Lung (tissue), 12 donors: Measurements from ENCODE around the gene PDGFC. TPM values are rescaled to one million over a fixed set of nuclear protein-coding genes. Genes with fewer than 3 reads are reported as not detected.

Experiments
- ATAC-seq: fragments of 200-7000 bp; cut with Tn5 transposase; one replicate; pipeline ENCODE4 v1.9.1; 2020; ENCODE audit warnings: moderate number of reproducible peaks; ENCODE audit not compliant: insufficient read depth, low FRiP score
- DNase-seq, 3 donors: peaks; one replicate each; pipeline ENCODE4 v3.0.0-alpha.2; 2013 to 2017
- H3K27ac ChIP-seq, 2 donors: one replicate each; pipeline ENCODE4 v1.5.1; 2013; ENCODE audit warnings: mild to moderate bottlenecking in 2 of 2, moderate library complexity in 2 of 2, control low read depth in 1 of 2, inconsistent platforms in 1 of 2, low read depth in 1 of 2, low read length in 1 of 2
- H3K27me3 ChIP-seq, 3 donors: one replicate each; pipeline ENCODE4 v1.5.1; 2013; ENCODE audit warnings: low read length in 2 of 3; ENCODE audit not compliant: control insufficient read depth in 3 of 3, insufficient read depth in 3 of 3
- H3K36me3 ChIP-seq, 4 donors: one replicate each; pipeline ENCODE4 v1.5.1; 2013; ENCODE audit warnings: low read length in 4 of 4, mild to moderate bottlenecking in 1 of 4, moderate library complexity in 1 of 4; ENCODE audit not compliant: control insufficient read depth in 4 of 4, insufficient read depth in 4 of 4
- H3K4me1 ChIP-seq, 5 donors: one replicate each; pipeline ENCODE4 v1.5.1; 2013; ENCODE audit warnings: low read length in 5 of 5, mild to moderate bottlenecking in 2 of 5, moderate library complexity in 1 of 5; ENCODE audit not compliant: control insufficient read depth in 5 of 5, insufficient read depth in 5 of 5
- H3K4me3 ChIP-seq: one replicate; pipeline ENCODE4 v1.5.1; 2013; ENCODE audit warnings: mild to moderate bottlenecking, control low read depth, moderate library complexity
- H3K9ac ChIP-seq, 2 donors: one replicate each; pipeline ENCODE4 v1.5.1; 2013; ENCODE audit warnings: low read length in 2 of 2, control low read depth in 1 of 2; ENCODE audit not compliant: insufficient read depth in 1 of 2
- H3K9me3 ChIP-seq, 4 donors: one replicate each; pipeline ENCODE4 v1.5.1; 2013; ENCODE audit warnings: low read length in 3 of 4, mild to moderate bottlenecking in 1 of 4, moderate library complexity in 1 of 4; ENCODE audit not compliant: control insufficient read depth in 4 of 4, insufficient read depth in 3 of 4
- WGBS, 2 donors: extraction: QIAGEN DNeasy Blood & Tissue Kit; methylation state at CpG; one replicate each; pipeline ENCODE4 v1.1.7; 2013; 5-methylcytosine and 5-hydroxymethylcytosine counted together
- polyA plus RNA-seq, 2 donors: library from polyadenylated mRNA; stranded (reverse); fragments of 200-250 nt; gene quantifications; one replicate each; pipeline ENCODE4 v1.2.1, GENCODE V29; 2013
- total RNA-seq, 2 donors: library from RNA; depleted of rRNA in 1 of 2; stranded (reverse); fragments of >200 nt in 1 of 2; gene quantifications; one replicate each; pipeline ENCODE4 v1.2.1, GENCODE V29; 2014 to 2021
- TF ChIP-seq, protein P1 (sequence below): IDR thresholded peaks from 2 replicates; pipeline ENCODE4 v1.5.1; 2012; ENCODE audit warnings: mild to moderate bottlenecking; ENCODE audit errors: control extremely low read depth, extremely low read depth
- donor health status: control.
- donor health status: control.
- donor health status: Bipolar disorder and iron deficiency.
- donor health status: healthy.
- donor health status: DM: yes; HTN: yes; CAD: no.

PDGFC gene
- total and polyA plus RNA-seq, 4 donors = 4.5 to 56.0 (median 11.7) TPM

- Histone ChIP-seq H3K36me3 (no peaks in the 10 kb centered on the region), H3K27ac (no peak overlapping the region), H3K4me3 (no peak overlapping the region), H3K9ac (no peak overlapping the region), H3K27me3 (no peaks in the 10 kb centered on the region), H3K9me3 (peaks cover 0 to 2% (median 0%) of the 10 kb centered on the region in 4 donors), H3K4me1 (peaks cover 0 to 4% (median 0%) of the 10 kb centered on the region in 5 donors)
- TF ChIP-seq, protein P1, sequence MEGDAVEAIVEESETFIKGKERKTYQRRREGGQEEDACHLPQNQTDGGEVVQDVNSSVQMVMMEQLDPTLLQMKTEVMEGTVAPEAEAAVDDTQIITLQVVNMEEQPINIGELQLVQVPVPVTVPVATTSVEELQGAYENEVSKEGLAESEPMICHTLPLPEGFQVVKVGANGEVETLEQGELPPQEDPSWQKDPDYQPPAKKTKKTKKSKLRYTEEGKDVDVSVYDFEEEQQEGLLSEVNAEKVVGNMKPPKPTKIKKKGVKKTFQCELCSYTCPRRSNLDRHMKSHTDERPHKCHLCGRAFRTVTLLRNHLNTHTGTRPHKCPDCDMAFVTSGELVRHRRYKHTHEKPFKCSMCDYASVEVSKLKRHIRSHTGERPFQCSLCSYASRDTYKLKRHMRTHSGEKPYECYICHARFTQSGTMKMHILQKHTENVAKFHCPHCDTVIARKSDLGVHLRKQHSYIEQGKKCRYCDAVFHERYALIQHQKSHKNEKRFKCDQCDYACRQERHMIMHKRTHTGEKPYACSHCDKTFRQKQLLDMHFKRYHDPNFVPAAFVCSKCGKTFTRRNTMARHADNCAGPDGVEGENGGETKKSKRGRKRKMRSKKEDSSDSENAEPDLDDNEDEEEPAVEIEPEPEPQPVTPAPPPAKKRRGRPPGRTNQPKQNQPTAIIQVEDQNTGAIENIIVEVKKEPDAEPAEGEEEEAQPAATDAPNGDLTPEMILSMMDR = no peak
- DNase-seq (no peak), ATAC-seq (no peak)
- WGBS, 2 donors = 65 to 75% methylated on average over 4 of the region's 4 CpGs
Measured at GRCh38 chr4:156815717-156816359, 155.8 kb downstream of the PDGFC start.

DNA sequence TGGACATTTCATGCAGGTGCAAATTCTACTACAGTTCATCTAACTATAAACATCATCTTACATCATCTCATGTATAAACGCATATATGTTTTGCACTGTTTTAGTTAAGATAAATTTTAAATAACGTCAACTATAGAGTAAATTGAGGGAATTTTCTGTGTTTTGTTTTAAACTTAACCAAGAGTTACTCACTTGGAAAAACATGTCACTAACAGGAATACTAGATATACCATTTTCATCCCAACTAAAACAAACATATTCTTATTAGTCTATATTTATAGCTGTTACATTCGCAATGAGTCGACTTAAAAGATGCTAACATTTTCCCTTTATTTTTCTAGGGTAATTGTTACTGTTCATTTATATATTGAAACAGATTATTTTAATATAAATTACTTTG lies 159.6 kb downstream of the PDGFC start:
- WGBS, 2 donors = 95% methylated on average over 4 of the region's 4 CpGs
- TF ChIP-seq, protein P1 = no peak

GRCh38 chr4:156811286-156811685 lies 160.3 kb downstream of the PDGFC start:
- WGBS, 2 donors = 88 to 90% methylated on average over 5 of the region's 5 CpGs
- no peak for ATAC-seq

More for the DNA sequence above, 159.6 kb downstream of the PDGFC start:
- Histone ChIP-seq H3K9ac (no peak overlapping the region), H3K27me3 (no peaks in the 10 kb centered on the region), H3K4me3 (no peak overlapping the region), H3K27ac (no peak overlapping the region), H3K36me3 (no peaks in the 10 kb centered on the region), H3K4me1 (peaks cover 0 to 4% (median 0%) of the 10 kb centered on the region in 5 donors), H3K9me3 (no peaks in the 10 kb centered on the region)
- no peak for ATAC-seq
- no peak for DNase-seq

More at GRCh38 chr4:156811286-156811685, 160.3 kb downstream of the PDGFC start:
- DNase-seq = no peak
- H3K9me3 ChIP-seq = no peaks in the 10 kb centered on the region
- no peak overlapping the region for H3K4me3 ChIP-seq
- H3K27me3 ChIP-seq = no peaks in the 10 kb centered on the region
- no peak overlapping the region for H3K9ac ChIP-seq
- TF ChIP-seq, protein P1 = no peak
- H3K4me1 ChIP-seq = peaks cover 0 to 4% (median 0%) of the 10 kb centered on the region in 5 donors
- no peaks in the 10 kb centered on the region for H3K36me3 ChIP-seq
- no peak overlapping the region for H3K27ac ChIP-seq
